Measurements from ENCODE around the gene POU2AF2.
"Not testable (repeated sequence)": the region's sequence is repeated elsewhere in the genome, so short reads cannot be mapped to it uniquely, and the experiment has no call there.

The POU2AF2 gene

DNA sequence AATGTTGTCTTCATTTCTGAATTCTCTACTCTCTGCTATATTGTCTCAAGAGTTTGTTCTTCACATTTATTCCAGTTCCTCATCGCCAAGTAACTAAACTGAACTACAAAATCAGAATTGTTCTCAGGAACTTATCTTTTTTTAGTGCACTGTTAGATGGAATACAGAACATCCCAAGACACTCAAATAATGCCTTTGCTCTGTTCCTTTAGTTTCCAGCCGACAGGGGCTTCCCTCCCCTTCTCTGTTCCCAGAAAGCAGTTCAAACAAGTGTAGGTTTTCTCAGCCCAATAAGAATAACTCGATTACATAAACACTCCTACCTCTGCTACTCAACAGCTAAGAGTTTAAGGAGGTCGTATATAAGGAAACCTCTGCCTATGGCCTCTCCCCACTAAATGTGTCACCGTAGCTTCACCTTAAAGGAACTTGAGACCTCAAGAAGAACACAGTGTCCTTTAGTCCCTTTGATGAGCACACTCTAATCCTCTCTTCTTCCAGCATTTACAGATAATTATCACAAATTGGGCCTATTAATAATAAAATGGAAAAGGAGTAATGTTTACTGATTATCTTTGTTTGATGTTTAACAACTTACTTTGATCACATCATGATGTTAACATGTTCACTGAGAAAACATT is 59.8 kb downstream of the POU2AF2 start:
- no peak for DNase-seq

DNA sequence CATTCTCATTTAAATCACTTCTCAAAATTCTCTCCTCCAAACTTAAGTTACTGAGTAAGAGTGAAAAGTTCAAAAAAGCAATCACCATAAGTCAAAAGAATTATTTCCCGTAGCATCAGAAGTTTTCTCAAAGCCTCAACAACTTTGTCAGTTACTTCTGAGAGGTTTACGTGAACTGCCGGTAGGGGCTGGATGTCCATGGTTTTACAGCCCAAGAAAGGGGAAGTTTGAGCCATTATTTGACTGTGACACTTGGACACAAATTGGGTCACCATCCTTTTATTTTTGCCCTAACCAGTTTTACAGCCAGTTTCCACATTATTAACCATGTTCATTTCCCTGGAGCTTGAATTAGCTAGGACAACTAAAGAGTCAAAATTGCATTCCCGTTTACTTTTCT is 60.4 kb downstream of the POU2AF2 start:
- DNase-seq: no peak

DNA sequence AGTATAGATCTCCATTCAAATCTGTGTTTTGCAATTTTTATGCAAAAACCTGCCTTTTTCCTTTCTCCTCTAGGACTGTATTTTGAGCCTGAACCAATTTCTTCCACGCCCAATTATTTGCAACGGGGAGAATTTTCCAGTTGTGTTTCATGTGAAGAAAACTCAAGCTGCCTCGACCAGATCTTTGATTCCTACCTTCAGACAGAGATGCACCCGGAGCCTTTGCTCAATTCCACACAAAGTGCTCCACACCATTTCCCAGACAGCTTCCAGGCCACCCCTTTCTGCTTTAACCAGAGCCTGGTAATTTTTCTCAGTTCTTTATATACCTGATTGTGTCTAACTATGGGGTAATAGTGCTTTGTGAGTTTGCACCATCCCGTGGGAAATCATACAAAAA is 60.8 kb downstream of the POU2AF2 start:
- DNase-seq: no peak

DNA sequence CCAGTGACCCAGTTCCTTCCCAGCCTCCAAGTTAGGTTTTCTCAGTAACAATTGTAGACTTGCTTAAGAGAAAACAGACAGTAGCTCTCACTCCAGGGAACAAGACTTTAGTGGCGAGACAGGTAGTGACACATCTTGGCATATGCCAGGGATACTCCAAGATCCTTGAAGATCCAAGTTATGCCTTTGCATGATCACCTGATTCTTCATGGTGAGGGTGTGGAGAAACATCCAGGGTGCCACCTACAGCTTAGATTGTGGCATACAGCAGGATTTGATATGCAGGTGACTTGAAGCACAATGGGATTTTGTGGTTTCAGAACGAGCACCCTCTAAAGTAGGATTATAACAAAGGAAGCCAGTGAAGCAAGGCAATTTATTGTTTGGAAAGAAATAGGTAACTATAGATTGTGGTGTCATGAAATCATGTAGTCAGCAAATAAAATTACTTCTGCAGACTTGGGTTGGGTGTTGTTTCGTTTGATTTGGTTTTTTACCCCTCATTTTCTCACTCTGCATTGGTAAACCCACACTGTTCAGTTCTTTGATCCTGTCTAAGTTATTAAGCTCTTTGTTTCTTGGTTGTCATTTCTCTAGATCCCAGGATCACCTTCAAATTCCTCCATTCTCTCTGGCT is 62.1 kb downstream of the POU2AF2 start:
- DNase-seq: no peak

DNA sequence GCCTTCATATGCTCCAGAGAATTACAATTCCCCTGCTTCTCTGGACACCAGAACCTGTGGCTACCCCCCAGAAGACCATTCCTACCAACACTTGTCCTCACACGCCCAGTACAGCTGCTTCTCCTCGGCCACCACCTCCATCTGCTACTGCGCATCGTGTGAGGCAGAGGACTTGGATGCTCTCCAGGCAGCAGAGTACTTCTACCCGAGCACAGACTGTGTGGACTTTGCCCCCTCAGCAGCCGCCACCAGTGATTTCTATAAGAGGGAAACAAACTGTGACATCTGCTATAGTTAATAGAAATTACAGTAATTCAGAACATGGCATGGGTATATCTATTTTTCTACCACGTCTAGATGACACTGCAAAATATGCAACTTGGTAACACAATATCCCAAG is 62.6 kb downstream of the POU2AF2 start:
- DNase-seq: no peak

DNA sequence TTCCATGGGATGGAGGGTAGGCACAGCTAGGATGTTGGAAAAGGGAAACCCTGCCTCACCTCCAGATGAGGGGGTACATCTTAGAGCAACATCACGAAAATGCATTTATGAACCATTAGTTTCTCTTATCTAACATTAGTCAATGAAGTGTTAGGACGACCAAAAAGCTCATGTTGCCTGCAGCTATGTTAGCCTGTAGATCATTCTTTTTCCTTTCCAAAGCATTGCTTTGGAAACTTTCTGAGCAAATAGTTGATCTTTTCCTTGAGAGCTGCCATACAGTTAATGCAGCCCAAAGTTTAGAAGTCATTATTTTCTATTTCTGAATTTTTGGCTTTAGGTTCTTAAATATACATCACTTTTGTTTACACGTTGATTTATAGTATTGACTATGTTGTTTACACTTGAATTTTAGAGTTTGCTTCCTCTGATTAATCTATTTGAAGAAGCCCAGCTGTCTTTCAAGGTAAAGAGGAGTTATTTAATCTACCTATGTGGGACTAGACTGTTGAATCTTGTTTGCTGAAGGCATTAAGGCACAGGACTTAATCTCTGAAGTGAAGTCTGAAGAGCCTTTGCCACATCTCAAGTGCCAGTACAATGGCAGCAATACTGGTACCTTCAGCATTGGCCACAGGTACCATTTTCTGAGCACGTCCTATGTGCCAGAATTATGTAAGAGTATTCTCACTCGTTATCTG is 63.8 kb downstream of the POU2AF2 start:
- DNase-seq: no peak

DNA sequence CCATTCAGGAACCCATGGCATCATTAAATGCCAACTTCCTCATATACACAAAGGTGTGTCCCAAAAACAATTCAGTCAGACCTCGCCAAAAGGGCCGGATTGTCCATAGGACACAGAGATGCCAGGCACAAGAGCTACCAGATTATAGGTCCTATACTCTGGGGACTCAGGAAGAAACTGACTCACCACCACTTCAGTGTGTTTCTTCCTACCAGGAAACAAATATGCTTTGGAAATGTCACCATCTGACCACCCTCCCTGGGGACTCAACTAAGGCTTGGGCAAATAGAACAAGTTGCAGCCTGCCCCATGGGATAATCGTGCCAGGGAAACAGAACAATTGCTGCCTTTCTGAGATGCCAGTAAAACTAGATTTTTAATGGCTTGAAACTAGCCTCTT is 64.6 kb downstream of the POU2AF2 start:
- DNase-seq: no peak

DNA sequence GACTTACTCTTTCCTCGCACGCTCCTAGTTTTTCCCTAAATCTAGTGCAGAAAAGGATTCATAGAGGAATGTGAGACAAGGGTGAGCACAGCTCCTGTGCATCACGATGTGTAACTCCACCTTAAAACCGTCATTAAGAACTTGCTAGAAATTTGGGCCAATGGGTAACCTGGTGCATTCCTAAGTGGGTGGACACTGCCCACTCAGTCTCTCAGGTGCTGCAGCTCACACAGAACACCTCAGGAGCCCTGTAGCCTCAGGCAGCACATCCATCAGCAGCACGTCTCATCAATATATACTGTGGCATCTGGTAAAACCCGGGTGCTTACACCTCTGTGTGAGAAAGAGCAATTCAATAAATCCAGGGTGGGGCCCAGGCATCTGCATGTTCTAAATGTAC is 65.2 kb downstream of the POU2AF2 start:
- no peak for DNase-seq

DNA sequence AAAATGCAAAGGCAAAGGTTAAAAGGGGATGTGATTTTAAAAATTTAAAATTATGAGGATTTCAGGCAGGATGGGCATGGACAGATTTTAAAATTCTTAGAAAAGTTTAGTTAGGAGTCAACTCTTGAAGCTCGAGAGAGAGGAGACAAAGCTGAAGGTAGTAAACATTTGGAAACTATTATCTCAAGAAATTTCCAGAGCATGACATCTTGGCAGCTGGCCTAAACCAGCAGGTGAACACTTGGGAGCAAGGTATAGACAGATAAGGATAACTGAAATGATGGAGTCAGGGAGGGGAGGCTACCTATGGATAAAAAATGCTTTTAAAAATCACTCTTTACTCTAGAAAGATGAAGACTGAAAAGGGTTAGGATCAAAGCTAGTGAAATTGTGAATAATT is 66.6 kb downstream of the POU2AF2 start:
- no peak for DNase-seq

DNA sequence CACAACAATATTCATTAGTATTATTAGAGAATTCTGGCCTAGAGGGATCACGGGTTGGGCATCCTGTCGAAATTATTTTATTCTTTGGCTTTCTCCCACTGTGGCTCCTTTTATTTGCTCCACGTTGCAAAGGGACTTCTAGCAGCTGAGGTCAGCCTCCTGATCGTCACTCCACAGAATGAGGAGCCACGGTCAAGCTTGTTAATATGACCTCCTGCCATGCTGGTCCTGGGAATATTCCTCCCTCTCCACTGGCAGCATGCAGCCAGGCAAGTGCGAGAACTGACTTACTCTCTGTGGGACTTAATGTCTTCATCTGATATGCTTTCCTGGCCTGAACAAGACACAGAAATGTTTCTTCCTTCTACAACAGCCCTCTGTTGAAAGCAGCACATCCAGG is 73.8 kb downstream of the POU2AF2 start:
- DNase-seq: no peak

DNA sequence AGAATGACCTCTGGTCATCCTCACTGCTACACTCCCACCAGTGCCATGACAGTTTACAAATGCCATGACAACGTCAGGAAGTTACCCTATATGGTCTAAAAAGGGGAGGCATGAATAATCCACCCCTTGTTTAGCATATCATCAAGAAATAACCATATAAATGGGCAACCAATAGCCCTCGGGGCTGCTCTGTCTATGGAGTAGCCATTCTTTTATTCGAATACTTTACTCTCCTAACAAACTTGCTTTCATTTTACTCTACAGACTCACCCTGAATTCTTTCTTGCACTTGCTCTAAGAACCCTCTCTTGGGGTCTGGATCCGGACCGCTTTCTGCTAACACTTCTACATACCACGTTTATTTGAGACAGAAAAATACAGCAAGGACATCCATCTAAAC is 74.7 kb downstream of the POU2AF2 start:
- DNase-seq: not testable (repeated sequence)

DNA sequence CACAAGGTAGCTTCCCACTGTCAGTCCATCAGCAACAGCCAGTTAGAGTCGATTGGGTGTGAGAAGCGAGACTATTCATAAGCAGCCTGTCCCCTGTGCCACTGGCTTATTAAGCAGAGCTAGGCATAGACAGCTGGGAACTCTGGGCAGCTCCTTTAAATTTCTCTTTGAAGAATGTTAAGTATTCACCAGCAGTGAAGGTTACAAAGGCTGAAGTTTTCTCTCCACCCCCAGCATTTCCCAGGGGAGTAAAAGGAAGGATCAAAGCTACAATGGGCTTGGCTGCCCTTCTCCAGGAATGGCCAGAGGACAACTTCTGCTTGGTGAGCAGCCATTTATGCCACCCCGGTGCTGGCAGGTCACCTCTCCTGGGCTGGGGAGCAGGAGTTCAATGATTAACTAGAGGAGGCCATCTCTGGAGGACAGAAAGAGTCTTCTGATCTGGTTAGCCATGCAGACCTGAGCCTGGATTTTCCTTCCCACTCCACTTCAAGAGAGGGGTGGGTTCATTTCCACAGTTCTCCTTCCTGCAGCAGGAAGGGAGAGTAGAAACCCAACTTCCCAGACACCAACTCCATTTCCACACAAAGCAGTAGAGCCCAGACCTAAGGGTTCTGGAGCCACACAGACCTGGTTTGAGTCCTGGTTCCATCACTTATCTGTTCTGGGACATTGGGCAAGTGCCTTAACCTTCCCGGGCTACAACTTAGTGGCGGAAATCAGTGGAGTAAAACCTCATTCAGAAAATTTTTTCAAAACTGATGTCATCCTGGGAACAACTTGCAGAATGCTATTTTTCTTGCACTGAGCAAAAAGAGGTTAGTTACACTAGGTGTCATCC is 75.4 kb downstream of the POU2AF2 start:
- no peak for DNase-seq

DNA sequence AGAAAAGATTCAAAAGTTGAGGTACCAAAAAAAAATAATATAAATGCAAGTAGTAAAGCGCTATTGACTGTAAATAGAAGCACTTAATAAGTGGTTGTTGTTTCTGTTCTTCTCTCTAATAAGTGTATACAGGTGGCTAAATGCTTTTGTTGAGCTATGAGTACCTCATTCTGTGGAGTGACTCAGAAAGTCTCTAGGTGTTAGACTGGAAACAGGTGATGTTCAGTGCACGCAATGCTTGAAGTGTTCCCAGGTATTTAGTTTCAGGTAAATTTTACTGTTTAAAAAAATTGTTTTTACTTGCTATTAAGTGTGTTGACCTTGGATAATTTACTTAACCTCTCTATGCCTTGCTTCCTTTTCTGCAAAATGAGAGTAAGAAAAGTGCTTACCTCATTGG is 77.0 kb downstream of the POU2AF2 start:
- no peak for DNase-seq

DNA sequence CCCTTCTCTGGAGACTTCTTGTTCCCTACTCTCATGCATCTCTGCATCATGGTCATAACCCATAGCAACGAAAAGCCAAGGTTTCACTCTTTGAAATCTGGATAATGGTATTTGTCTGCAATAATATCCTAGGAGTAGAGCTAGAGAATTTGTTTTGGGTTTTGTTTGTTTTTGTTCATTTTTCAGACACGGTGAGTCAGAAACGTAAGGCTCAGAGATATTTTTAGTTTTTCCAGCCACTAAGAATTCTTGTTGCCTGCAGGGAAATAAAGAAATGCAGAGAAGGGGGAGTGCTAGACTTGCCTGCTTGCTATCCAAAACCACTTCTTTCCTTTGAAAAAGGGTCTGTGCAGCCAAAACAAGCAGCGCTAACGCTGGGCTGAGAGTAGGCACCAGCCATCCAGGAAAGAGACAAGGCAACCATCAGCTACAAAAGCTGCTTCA is 78.8 kb downstream of the POU2AF2 start:
- DNase-seq: no peak

DNA sequence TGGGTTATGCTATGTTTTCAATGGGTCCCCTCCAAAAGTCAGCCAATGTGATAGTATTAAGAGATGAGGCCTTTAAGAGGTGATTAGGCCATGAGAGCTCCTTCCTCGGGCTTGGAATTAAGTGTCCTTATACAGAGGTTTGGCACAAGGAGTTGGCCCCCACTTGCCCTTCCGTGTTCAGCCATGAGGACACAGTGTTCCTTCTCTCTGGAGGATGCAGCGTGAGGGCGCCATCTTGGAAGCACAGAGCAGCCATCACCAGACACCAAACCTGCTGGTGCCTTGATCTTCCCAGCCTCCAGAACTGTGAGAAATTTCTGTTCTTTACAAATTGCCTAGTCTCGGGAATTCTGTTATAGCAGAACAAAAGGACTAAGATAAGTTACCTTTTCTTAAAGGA is 79.7 kb downstream of the POU2AF2 start:
- DNase-seq: no peak

DNA sequence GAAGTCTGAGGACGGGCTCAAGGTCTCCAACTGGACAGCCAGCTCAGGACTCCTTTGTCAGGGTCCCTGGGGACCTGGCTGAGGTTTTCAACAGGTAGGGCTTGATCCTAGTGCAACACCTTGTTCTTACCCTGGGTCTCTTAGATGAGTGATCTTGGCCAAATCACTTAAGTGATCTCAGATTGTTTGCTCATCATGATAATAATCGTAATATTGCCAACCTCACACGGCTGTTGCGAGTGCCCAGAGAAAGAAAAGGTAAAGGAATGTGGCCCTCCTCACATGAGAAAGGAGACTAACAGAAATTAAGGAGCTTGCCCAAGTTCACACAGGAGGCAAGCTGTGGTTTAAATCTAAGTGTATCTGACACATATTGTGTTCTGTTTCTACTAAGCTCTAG is 81.3 kb downstream of the POU2AF2 start:
- no peak for DNase-seq

DNA sequence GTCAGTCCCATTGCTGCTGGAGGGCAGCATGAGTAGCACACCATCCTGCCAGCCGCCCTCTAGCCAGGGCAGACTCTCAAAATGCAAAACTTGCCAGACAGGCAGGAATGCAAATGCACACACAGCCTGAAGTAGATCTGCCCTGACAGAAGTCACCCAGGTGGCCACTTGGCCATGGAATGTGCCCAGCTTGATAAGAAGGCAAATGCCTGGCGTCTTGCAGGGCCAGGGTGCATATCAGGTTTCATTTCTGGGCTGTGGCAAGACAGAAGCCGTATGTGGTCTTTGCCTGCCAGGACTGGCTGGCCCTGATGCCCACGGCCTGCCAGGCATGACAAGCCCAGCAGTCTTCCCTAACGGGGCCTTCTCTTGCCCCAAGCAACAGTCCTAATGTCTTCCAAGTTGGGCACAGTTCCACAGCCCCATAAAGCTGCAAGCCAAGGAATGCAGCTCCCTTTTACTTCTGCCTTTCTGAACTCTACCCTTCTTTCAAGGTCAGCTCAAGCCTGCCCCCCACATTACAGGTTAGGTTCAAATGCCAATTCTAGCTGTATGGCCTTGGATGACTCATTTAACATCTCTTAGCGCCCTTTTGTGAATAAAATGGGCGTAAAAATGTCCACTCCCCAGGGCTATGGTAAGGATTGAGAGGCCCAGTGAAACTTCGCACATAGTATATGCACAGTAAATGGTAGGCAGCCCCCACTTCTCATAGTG is 82.5 kb downstream of the POU2AF2 start:
- no peak for DNase-seq

DNA sequence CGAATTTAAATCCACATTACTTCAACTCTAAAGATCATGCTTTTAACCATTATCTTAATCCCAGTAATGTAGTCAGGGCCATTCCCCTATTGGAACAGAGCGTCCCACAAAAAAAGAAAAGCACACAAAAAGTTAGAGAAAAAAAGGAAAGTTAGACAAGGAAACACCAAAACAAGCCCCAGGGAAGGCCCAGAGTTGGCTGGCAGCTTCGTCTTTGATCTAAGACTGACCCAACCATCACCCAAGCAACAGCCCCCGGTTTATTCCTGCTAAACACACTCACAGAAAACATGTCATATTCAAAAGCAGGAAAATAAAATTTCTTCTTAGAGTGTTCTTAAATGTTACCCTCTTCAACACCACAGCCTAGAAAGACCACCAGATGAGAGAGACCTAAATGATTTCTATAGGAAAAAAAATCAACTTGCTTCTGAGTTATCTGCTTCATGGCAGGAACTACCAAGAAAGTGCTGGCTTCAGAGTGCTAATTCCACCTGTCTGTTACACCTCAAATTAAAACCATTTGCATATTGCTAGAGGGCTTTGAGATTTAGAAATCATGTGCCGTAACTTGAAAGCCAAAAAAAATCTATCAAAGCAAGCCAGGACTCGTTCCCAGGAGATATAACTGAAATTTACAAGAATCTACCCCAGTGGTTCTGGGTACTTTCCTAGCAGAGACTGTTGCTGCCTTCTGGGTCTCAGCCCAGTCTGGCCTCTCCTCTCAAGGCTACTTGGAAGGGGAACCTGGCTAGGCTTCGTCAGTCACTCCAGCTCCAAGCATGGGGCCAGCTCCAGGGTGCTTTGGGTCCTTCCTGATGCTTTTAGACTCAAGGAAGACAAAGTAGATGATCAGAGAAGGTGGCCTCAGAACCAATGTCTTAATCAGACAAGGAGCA is 84.0 kb downstream of the POU2AF2 start:
- DNase-seq: no peak

DNA sequence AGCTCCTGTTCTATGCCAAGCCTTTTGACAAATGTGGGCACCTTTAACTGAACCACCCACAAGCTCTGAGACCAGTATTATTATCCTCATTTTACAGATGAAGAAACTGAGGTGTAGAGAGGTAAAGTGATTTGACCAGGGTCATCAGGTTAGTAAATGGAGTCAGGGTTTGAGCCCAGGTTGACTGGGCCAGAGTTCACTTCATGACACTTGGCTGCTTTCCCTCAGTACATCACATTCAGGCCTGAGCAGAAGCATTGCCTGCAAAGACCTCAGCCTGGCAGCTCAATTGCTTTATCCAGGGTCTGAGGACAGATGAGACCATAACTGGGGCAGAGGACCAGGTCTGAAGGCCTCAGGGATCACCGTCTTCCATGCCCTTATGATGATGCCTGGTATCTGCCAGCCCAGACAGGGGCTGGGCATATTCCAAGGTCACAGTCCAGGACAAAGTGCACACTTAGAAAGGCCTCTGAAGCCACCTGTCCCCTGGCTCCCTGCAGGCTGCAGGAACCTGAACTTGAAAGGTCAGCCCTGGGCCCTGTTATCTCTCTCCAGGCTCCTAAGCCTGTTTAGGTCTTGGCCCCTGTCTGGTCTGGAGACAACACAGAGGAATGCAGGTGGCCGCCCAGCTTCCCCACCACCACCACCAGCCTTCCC is 84.8 kb downstream of the POU2AF2 start:
- no peak for DNase-seq

DNA sequence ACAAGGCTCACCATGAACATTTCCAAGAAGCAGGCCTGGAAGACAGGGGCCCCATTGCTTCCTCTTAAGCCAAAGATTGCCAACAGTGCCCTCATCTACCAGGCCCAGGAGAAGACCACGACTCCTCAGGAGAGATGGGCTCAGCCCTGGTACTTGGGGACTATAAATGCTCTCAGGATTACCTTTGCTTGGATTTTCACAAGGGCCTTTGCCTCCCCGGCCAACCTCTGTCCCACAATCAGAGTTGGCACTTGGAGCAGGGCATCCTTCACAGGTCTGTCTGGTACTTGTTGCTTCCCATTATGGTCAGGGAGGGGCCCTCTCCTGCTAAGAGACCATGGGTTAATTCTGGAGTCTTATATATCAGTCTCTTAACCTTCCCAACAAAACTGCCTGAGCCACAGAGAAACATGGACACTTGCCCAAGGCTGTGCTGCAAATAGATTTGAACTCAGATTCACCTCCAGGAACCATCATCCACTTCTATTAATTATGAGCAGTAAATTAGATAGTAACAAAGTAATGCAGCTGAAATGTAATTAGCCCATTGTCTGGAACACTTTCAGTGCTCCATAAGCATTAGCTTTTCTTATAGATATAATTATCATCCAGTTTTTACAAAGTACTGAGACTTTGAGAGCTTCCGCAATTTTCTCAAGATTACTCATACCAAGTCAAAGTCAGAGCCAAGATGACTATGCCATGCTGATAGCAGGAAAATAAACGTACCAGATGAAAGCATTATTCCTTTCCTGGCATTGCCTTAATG is 86.4 kb downstream of the POU2AF2 start:
- no peak for DNase-seq
